ENCODE measurements around the gene NUP93.
"Not testable (repeated sequence)": the region's sequence is repeated elsewhere in the genome, so short reads cannot be mapped to it uniquely, and the experiment has no call there.

Gene NUP93

GRCh38 chr16:56852401-56852730 is 122.4 kb downstream of the NUP93 start:
- no peak for DNase-seq

GRCh38 chr16:56852968-56853367 is 123.0 kb downstream of the NUP93 start:
- DNase-seq = no peak

GRCh38 chr16:56855201-56855600 is 125.3 kb downstream of the NUP93 start:
- DNase-seq = no peak

- DNase-seq = no peak
Measured at GRCh38 chr16:56855946-56856345, 126.0 kb downstream of the NUP93 start.

- no peak for DNase-seq
Measured at GRCh38 chr16:56856876-56857447, 127.0 kb downstream of the NUP93 start.

GRCh38 chr16:56858374-56858773 is 128.4 kb downstream of the NUP93 start:
- DNase-seq = no peak

GRCh38 chr16:56859636-56860035 is 129.7 kb downstream of the NUP93 start:
- no peak for DNase-seq

- DNase-seq = peak; percentile 65
Measured at GRCh38 chr16:56860226-56861020, 130.5 kb downstream of the NUP93 start.

- peak; percentile 64 for DNase-seq
Measured at GRCh38 chr16:56861092-56861610, 131.2 kb downstream of the NUP93 start.

- no peak for DNase-seq
Measured at GRCh38 chr16:56861756-56862155, 131.8 kb downstream of the NUP93 start.

GRCh38 chr16:56862776-56863175 is 132.8 kb downstream of the NUP93 start:
- DNase-seq = no peak

- DNase-seq = no peak
Measured at GRCh38 chr16:56864960-56865359, 135.0 kb downstream of the NUP93 start, which contains the start of gene SLC12A3. TSS of gene SLC12A3 (plus strand) at chr16:56865207. CDS start at chr16:56865236, 29 bp downstream.

GRCh38 chr16:56865394-56866062 is 135.6 kb downstream of the NUP93 start:
- DNase-seq = no peak

- DNase-seq = peak; percentile 87
Measured at GRCh38 chr16:56866955-56867830, 137.3 kb downstream of the NUP93 start.

GRCh38 chr16:56868175-56868574 is 138.2 kb downstream of the NUP93 start:
- DNase-seq = no peak

- DNase-seq = not testable (repeated sequence)
Measured at GRCh38 chr16:56868766-56869165, 138.8 kb downstream of the NUP93 start.

GRCh38 chr16:56869513-56870275 is 139.8 kb downstream of the NUP93 start:
- DNase-seq = no peak

GRCh38 chr16:56870276-56870888 is 140.5 kb downstream of the NUP93 start:
- DNase-seq = no peak

- DNase-seq = no peak
Measured at GRCh38 chr16:56871172-56871593, 141.3 kb downstream of the NUP93 start.

- no peak for DNase-seq
Measured at GRCh38 chr16:56872863-56873391, 143.0 kb downstream of the NUP93 start.

GRCh38 chr16:56874800-56875199 is 144.9 kb downstream of the NUP93 start:
- DNase-seq = peak; percentile 70
